ENCODE measurements around the gene NT5DC2. TPM values are rescaled to one million over a fixed set of nuclear protein-coding genes. Genes with fewer than 3 reads are reported as not detected.

The NT5DC2 gene
- total and polyA plus RNA-seq, 10 of the 15 experiments (the other 5 are each of a cell fraction or from before 2014, with no cell fraction given) = 21.6 to 135 (median 66.8) TPM

DNA sequence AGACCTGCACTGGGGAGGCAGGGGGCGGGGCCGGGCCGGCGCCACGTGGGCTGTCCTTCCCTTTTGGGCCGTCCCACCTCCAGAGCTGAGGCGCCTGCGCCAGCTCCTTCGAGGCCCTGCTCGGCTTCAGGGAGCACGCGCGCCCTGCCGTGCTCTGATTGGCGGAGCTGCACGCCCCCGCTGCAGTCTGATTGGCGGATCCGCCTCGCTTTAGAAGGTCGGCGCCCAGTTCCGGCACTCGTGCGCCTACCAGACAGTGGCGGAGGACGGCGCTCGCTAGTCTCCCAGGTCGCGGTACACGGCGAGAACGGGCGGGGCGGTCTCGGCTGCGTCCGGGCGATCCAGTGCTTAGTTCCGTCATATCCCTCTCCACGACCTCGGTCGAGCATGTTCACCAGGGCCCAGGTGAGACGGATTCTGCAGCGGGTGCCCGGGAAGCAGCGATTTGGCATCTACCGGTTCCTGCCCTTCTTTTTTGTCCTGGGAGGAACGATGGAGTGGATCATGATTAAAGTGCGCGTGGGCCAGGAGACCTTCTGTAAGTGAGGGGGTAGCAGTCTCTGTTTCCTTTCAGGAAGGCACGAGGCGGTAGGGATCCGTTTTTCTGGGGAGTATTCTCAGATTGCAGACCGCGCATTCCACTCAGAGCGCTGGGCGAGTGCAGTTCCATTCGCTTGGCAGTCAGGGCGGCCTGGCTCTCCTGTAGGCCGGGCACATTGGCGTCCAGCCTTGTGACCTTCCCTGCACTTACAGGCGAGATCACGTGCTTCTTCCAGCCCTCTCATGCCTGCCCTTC lies 2.9 kb upstream of the NT5DC2 start, which contains the start of gene UQCC5 (continued):
- TF ChIP-seq, protein P1, sequence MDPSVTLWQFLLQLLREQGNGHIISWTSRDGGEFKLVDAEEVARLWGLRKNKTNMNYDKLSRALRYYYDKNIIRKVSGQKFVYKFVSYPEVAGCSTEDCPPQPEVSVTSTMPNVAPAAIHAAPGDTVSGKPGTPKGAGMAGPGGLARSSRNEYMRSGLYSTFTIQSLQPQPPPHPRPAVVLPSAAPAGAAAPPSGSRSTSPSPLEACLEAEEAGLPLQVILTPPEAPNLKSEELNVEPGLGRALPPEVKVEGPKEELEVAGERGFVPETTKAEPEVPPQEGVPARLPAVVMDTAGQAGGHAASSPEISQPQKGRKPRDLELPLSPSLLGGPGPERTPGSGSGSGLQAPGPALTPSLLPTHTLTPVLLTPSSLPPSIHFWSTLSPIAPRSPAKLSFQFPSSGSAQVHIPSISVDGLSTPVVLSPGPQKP (IDR thresholded peaks at IDR 0.05; ENCODE audit: low read depth, low read length) = peak; percentile 76; the same call in 1 of the 2 replicates
- TF ChIP-seq, protein P2, sequence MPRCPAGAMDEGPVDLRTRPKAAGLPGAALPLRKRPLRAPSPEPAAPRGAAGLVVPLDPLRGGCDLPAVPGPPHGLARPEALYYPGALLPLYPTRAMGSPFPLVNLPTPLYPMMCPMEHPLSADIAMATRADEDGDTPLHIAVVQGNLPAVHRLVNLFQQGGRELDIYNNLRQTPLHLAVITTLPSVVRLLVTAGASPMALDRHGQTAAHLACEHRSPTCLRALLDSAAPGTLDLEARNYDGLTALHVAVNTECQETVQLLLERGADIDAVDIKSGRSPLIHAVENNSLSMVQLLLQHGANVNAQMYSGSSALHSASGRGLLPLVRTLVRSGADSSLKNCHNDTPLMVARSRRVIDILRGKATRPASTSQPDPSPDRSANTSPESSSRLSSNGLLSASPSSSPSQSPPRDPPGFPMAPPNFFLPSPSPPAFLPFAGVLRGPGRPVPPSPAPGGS (IDR thresholded peaks at IDR 0.05; ENCODE audit: borderline replicate concordance, insufficient read depth, low read depth, low read length, poor library complexity, severe bottlenecking) = peak; percentile 26
- peak; percentile 95 for TF ChIP-seq CHD2 (IDR thresholded peaks at IDR 0.05; ENCODE audit: borderline replicate concordance, low read depth, low read length)
- TF ChIP-seq RCOR1 (conservative IDR thresholded peaks at IDR 0.05; ENCODE audit: low read depth, low read length) = no peak
- TF ChIP-seq LARP7 (IDR thresholded peaks at IDR 0.05) = 0 out of 2 replicates have a peak, but pooled peaks have one; percentile 36
- TF ChIP-seq, protein P3, sequence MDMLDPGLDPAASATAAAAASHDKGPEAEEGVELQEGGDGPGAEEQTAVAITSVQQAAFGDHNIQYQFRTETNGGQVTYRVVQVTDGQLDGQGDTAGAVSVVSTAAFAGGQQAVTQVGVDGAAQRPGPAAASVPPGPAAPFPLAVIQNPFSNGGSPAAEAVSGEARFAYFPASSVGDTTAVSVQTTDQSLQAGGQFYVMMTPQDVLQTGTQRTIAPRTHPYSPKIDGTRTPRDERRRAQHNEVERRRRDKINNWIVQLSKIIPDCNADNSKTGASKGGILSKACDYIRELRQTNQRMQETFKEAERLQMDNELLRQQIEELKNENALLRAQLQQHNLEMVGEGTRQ (IDR thresholded peaks at IDR 0.05; ENCODE audit: borderline replicate concordance, low read depth, low read length) = peak; percentile 84
- TF ChIP-seq, protein P4, sequence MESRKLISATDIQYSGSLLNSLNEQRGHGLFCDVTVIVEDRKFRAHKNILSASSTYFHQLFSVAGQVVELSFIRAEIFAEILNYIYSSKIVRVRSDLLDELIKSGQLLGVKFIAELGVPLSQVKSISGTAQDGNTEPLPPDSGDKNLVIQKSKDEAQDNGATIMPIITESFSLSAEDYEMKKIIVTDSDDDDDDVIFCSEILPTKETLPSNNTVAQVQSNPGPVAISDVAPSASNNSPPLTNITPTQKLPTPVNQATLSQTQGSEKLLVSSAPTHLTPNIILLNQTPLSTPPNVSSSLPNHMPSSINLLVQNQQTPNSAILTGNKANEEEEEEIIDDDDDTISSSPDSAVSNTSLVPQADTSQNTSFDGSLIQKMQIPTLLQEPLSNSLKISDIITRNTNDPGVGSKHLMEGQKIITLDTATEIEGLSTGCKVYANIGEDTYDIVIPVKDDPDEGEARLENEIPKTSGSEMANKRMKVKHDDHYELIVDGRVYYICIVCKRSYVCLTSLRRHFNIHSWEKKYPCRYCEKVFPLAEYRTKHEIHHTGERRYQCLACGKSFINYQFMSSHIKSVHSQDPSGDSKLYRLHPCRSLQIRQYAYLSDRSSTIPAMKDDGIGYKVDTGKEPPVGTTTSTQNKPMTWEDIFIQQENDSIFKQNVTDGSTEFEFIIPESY (IDR thresholded peaks at IDR 0.05) = no peak
- TF ChIP-seq, protein P5, sequence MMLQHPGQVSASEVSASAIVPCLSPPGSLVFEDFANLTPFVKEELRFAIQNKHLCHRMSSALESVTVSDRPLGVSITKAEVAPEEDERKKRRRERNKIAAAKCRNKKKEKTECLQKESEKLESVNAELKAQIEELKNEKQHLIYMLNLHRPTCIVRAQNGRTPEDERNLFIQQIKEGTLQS (IDR thresholded peaks at IDR 0.05; ENCODE audit: borderline replicate concordance, extremely low read depth, low read depth, low read length) = peak; percentile 67
- TF ChIP-seq SIN3A (IDR thresholded peaks at IDR 0.05; ENCODE audit: low read depth, low read length) = peak; percentile 52
- TF ChIP-seq, protein P6, sequence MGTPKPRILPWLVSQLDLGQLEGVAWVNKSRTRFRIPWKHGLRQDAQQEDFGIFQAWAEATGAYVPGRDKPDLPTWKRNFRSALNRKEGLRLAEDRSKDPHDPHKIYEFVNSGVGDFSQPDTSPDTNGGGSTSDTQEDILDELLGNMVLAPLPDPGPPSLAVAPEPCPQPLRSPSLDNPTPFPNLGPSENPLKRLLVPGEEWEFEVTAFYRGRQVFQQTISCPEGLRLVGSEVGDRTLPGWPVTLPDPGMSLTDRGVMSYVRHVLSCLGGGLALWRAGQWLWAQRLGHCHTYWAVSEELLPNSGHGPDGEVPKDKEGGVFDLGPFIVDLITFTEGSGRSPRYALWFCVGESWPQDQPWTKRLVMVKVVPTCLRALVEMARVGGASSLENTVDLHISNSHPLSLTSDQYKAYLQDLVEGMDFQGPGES (IDR thresholded peaks at IDR 0.05) = peak; percentile 70
- TF ChIP-seq BACH1 (IDR thresholded peaks at IDR 0.05; ENCODE audit: borderline replicate concordance) = peak; percentile 52; the same call in 1 of the 2 replicates
- TF ChIP-seq IKZF1 (conservative IDR thresholded peaks at IDR 0.05) = peak; percentile 85
- peak; percentile 64 to 95 for TF ChIP-seq EGR1 (IDR thresholded peaks at IDR 0.05; ENCODE audit: borderline replicate concordance in 1 of 2, low read depth in 2 of 2, low read length in 2 of 2)
- peak; percentile 65; the same call in 1 of the 2 replicates for TF ChIP-seq RFX5 (IDR thresholded peaks at IDR 0.05; ENCODE audit: low read depth, low read length)
- TF ChIP-seq DPF2 (IDR thresholded peaks at IDR 0.05) = no peak
- TF ChIP-seq, protein P7, sequence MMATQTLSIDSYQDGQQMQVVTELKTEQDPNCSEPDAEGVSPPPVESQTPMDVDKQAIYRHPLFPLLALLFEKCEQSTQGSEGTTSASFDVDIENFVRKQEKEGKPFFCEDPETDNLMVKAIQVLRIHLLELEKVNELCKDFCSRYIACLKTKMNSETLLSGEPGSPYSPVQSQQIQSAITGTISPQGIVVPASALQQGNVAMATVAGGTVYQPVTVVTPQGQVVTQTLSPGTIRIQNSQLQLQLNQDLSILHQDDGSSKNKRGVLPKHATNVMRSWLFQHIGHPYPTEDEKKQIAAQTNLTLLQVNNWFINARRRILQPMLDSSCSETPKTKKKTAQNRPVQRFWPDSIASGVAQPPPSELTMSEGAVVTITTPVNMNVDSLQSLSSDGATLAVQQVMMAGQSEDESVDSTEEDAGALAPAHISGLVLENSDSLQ (IDR thresholded peaks at IDR 0.05) = peak; percentile 89
- peak; percentile 34 for TF ChIP-seq ATF7 (IDR thresholded peaks at IDR 0.05; ENCODE audit: low read depth)
- TF ChIP-seq SMAD5 (IDR thresholded peaks at IDR 0.05; ENCODE audit: low read depth) = peak; percentile 91
- peak; percentile 56 for TF ChIP-seq FOS (IDR thresholded peaks at IDR 0.05; ENCODE audit: borderline replicate concordance, extremely low read depth, insufficient read length)
